KMS-11 (cell line): ENCODE data around the gene GIMAP4.
"Not testable (repeated sequence)": the region's sequence is repeated elsewhere in the genome, so short reads cannot be mapped to it uniquely, and the experiment has no call there.

Experiments used
- H2AFZ ChIP-seq: fragments of 200-600 bp; sonication (generic); 2 replicates; pipeline ENCODE4 v1.6.1; 2016; ENCODE audit warnings: antibody characterized with exemption, mixed run types, low read depth
- H3K27ac ChIP-seq: fragments of 200-600 bp; sonication (generic); 2 replicates; pipeline ENCODE4 v1.6.1; 2016; ENCODE audit warnings: mild to moderate bottlenecking, mixed run types
- H3K27me3 ChIP-seq: fragments of 200-600 bp; sonication (generic); 2 replicates; pipeline ENCODE4 v1.6.1; 2017; ENCODE audit warnings: mild to moderate bottlenecking, low read depth, mixed run types, moderate library complexity; ENCODE audit not compliant: insufficient read depth
- H3K36me3 ChIP-seq: fragments of 200-600 bp; sonication (generic); 2 replicates; pipeline ENCODE4 v1.6.1; 2017; ENCODE audit warnings: mild to moderate bottlenecking, mixed run types; ENCODE audit not compliant: insufficient read depth
- H3K4me1 ChIP-seq: fragments of 200-600 bp; sonication (generic); 2 replicates; pipeline ENCODE4 v1.6.1; 2016; ENCODE audit warnings: mild to moderate bottlenecking, low read depth, mixed run types; ENCODE audit not compliant: poor library complexity, severe bottlenecking
- H3K4me2 ChIP-seq: fragments of 200-600 bp; sonication (generic); 2 replicates; pipeline ENCODE4 v1.7.0; 2016; ENCODE audit warnings: mild to moderate bottlenecking, mixed run types
- H3K4me3 ChIP-seq: fragments of 200-600 bp; sonication (generic); IDR thresholded peaks from 2 replicates; pipeline ENCODE4 v1.6.1; 2017; ENCODE audit warnings: low read depth, low read length, mixed read lengths; ENCODE audit not compliant: insufficient read depth
- H3K79me2 ChIP-seq: fragments of 200-600 bp; sonication (generic); 2 replicates; pipeline ENCODE4 v1.6.1; 2016; ENCODE audit warnings: low read depth, mixed run types; ENCODE audit not compliant: insufficient read depth
- H3K9ac ChIP-seq: fragments of 200-600 bp; sonication (generic); 2 replicates; pipeline ENCODE4 v1.6.1; 2016; ENCODE audit warnings: mild to moderate bottlenecking, mixed run types
- H4K20me1 ChIP-seq: fragments of 200-600 bp; sonication (generic); 2 replicates; pipeline ENCODE4 v1.6.1; 2016; ENCODE audit warnings: mild to moderate bottlenecking, mixed run types; ENCODE audit not compliant: insufficient read depth
- CTCF ChIP-seq: fragments of 200-600 bp; sonication (generic); conservative IDR thresholded peaks from 2 replicates; pipeline ENCODE4 v1.6.1; 2017; ENCODE audit warnings: low read depth, mild to moderate bottlenecking, antibody characterized with exemption, low read length, moderate library complexity, mixed read lengths

Gene GIMAP4

GRCh38 chr7:150567169-150567568, at the start of gene GIMAP4:
TSS of gene GIMAP4 (plus strand) at chr7:150567390. CDS start at chr7:150569902, 2,512 bp downstream.
- H3K27me3 ChIP-seq, result no peaks in the 10 kb centered on the region
- H3K4me2 ChIP-seq, result no peak within 1 kb of the TSS
- H3K79me2 ChIP-seq, result no peaks in the 10 kb centered on the region
- no peaks in the 10 kb centered on the region for H3K36me3 ChIP-seq
- H3K4me1 ChIP-seq, result no peaks in the 10 kb centered on the region
- no peaks in the 10 kb centered on the region for H4K20me1 ChIP-seq
- H3K9ac ChIP-seq, result no peak within 1 kb of the TSS
- H3K4me3 ChIP-seq, result no peak within 1 kb of the TSS
- H2AFZ ChIP-seq, result no peak within 1 kb of the TSS
- no peak within 1 kb of the TSS for H3K27ac ChIP-seq
- no peak for TF ChIP-seq CTCF

- H3K27ac ChIP-seq, result no peak overlapping the region
- H3K9ac ChIP-seq, result no peak overlapping the region
- no peak for TF ChIP-seq CTCF
- no peaks in the 10 kb centered on the region for H3K4me1 ChIP-seq
- H2AFZ ChIP-seq, result no peak overlapping the region
- H3K27me3 ChIP-seq, result no peaks in the 10 kb centered on the region
- no peak overlapping the region for H3K4me2 ChIP-seq
- H3K36me3 ChIP-seq, result no peaks in the 10 kb centered on the region
- no peak overlapping the region for H3K4me3 ChIP-seq
- no peaks in the 10 kb centered on the region for H4K20me1 ChIP-seq
- H3K79me2 ChIP-seq, result no peaks in the 10 kb centered on the region
Observed at GRCh38 chr7:150519310-150519709, 47.9 kb upstream of the GIMAP4 start.

GRCh38 chr7:150520145-150520544, 47.0 kb upstream of the GIMAP4 start:
- Histone ChIP-seq H2AFZ (no peak overlapping the region), H3K79me2 (no peaks in the 10 kb centered on the region), H3K27me3 (no peaks in the 10 kb centered on the region), H3K4me2 (no peak overlapping the region), H3K36me3 (no peaks in the 10 kb centered on the region), H3K4me1 (no peaks in the 10 kb centered on the region), H3K9ac (no peak overlapping the region), H3K4me3 (no peak overlapping the region), H4K20me1 (no peaks in the 10 kb centered on the region), H3K27ac (no peak overlapping the region)
- no peak for TF ChIP-seq CTCF

- H3K4me2 ChIP-seq, result not testable (repeated sequence)
Observed at GRCh38 chr7:150522931-150523330, 44.3 kb upstream of the GIMAP4 start.

GRCh38 chr7:150524018-150524417, 43.2 kb upstream of the GIMAP4 start:
- TF ChIP-seq CTCF, result no peak
- Histone ChIP-seq H3K4me2 (no peak overlapping the region), H3K27me3 (no peaks in the 10 kb centered on the region), H3K4me1 (no peaks in the 10 kb centered on the region), H3K79me2 (no peaks in the 10 kb centered on the region), H2AFZ (no peak overlapping the region), H3K36me3 (no peaks in the 10 kb centered on the region), H3K27ac (no peak overlapping the region), H3K9ac (no peak overlapping the region), H4K20me1 (no peaks in the 10 kb centered on the region), H3K4me3 (no peak overlapping the region)

More at GRCh38 chr7:150522931-150523330, 44.3 kb upstream of the GIMAP4 start:
- not testable (repeated sequence) for H3K79me2 ChIP-seq, H3K9ac ChIP-seq, H3K27me3 ChIP-seq, H3K36me3 ChIP-seq, H4K20me1 ChIP-seq, H3K27ac ChIP-seq, H3K4me1 ChIP-seq, H2AFZ ChIP-seq, H3K4me3 ChIP-seq
